ENCODE data around the gene BCORL1.
A peak's percentile ranks its signal among the peaks of the same experiment; 100 is the strongest.

Gene BCORL1

GRCh38 chrX:130053236-130053635 lies 70.8 kb downstream of the BCORL1 start:
- no peaks in the 10 kb centered on the region for H3K9me3 ChIP-seq (ENCODE audit: control insufficient read depth, low read length)
- H3K27ac ChIP-seq (ENCODE audit: insufficient read depth, low read depth, low read length, poor library complexity, severe bottlenecking), result no peak overlapping the region
- peaks cover 20% of the 10 kb centered on the region for H3K36me3 ChIP-seq (ENCODE audit: control insufficient read depth, insufficient read depth, low read length)
- no peak overlapping the region for H3K4me3 ChIP-seq (ENCODE audit: insufficient read depth, low read depth, low read length)
- no peaks in the 10 kb centered on the region for H3K4me1 ChIP-seq (ENCODE audit: control insufficient read depth, insufficient read depth, low read length)
- 90 to 94% methylated on average over 9 of the region's 10 CpGs for WGBS, 2 experiments
- H3K27me3 ChIP-seq (ENCODE audit: control insufficient read depth, insufficient read depth, low read length, poor library complexity, severe bottlenecking), result no peaks in the 10 kb centered on the region

GRCh38 chrX:130055103-130055502 lies 72.7 kb downstream of the BCORL1 start:
- 62 to 65% methylated on average over 11 of the region's 11 CpGs for WGBS, 2 experiments
- Histone ChIP-seq H3K4me3 (ENCODE audit: insufficient read depth, low read depth, low read length) (no peak overlapping the region), H3K27me3 (ENCODE audit: control insufficient read depth, insufficient read depth, low read length, poor library complexity, severe bottlenecking) (peaks cover 4% of the 10 kb centered on the region), H3K9me3 (ENCODE audit: control insufficient read depth, low read length) (no peaks in the 10 kb centered on the region), H3K4me1 (ENCODE audit: control insufficient read depth, insufficient read depth, low read length) (no peaks in the 10 kb centered on the region), H3K36me3 (ENCODE audit: control insufficient read depth, insufficient read depth, low read length) (peaks cover 14% of the 10 kb centered on the region), H3K27ac (ENCODE audit: insufficient read depth, low read depth, low read length, poor library complexity, severe bottlenecking) (no peak overlapping the region)

- Histone ChIP-seq H3K4me3 (ENCODE audit: insufficient read depth, low read depth, low read length) (no peak overlapping the region), H3K4me1 (ENCODE audit: control insufficient read depth, insufficient read depth, low read length) (no peaks in the 10 kb centered on the region), H3K27ac (ENCODE audit: insufficient read depth, low read depth, low read length, poor library complexity, severe bottlenecking) (no peak overlapping the region), H3K27me3 (ENCODE audit: control insufficient read depth, insufficient read depth, low read length, poor library complexity, severe bottlenecking) (peaks cover 7% of the 10 kb centered on the region), H3K9me3 (ENCODE audit: control insufficient read depth, low read length) (no peaks in the 10 kb centered on the region), H3K36me3 (ENCODE audit: control insufficient read depth, insufficient read depth, low read length) (peaks cover 14% of the 10 kb centered on the region)
- 54 to 58% methylated on average over 18 of the region's 18 CpGs for WGBS, 2 experiments
Measured at GRCh38 chrX:130055899-130056298, 73.5 kb downstream of the BCORL1 start.

GRCh38 chrX:130057209-130057608 lies 74.8 kb downstream of the BCORL1 start:
- Histone ChIP-seq H3K36me3 (ENCODE audit: control insufficient read depth, insufficient read depth, low read length) (peaks cover 12% of the 10 kb centered on the region), H3K9me3 (ENCODE audit: control insufficient read depth, low read length) (no peaks in the 10 kb centered on the region), H3K4me1 (ENCODE audit: control insufficient read depth, insufficient read depth, low read length) (no peaks in the 10 kb centered on the region), H3K27ac (ENCODE audit: insufficient read depth, low read depth, low read length, poor library complexity, severe bottlenecking) (no peak overlapping the region), H3K4me3 (ENCODE audit: insufficient read depth, low read depth, low read length) (no peak overlapping the region), H3K27me3 (ENCODE audit: control insufficient read depth, insufficient read depth, low read length, poor library complexity, severe bottlenecking) (peaks cover 14% of the 10 kb centered on the region)
- 66 to 81% methylated on average over 2 to 5 of the region's 9 CpGs for WGBS, 2 experiments

DNA sequence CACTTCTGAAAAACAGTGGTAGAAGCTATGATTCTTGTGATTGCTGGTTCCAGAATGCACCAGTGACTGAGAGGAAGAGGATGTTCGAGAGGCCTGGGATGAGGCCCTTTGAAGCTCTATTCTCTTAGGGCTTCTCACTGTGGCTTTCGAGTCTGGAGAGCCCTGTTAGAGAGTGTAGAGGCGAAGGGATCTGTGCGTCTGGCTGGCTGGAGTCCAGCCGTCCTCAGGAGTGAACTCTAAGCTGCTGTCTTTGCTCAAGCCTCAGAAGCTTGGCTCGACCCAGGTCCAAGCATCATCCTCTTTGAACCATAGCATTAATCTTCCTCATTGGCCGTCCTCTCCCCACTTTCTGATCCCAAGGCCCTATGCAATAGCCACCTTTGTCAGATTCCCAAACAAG lies 76.2 kb downstream of the BCORL1 start:
- WGBS, 2 experiments, result 92 to 96% methylated on average over 7 of the region's 7 CpGs
- Histone ChIP-seq H3K9me3 (ENCODE audit: control insufficient read depth, low read length) (no peaks in the 10 kb centered on the region), H3K4me1 (ENCODE audit: control insufficient read depth, insufficient read depth, low read length) (no peaks in the 10 kb centered on the region)

GRCh38 chrX:130060122-130061069 lies 78.0 kb downstream of the BCORL1 start:
- Histone ChIP-seq H3K4me1 (ENCODE audit: control insufficient read depth, insufficient read depth, low read length) (no peaks in the 10 kb centered on the region), H3K4me3 (ENCODE audit: insufficient read depth, low read depth, low read length) (peak overlapping the region; percentile 39), H3K9me3 (ENCODE audit: control insufficient read depth, low read length) (no peaks in the 10 kb centered on the region), H3K27ac (ENCODE audit: insufficient read depth, low read depth, low read length, poor library complexity, severe bottlenecking) (peak overlapping the region; percentile 50), H3K27me3 (ENCODE audit: control insufficient read depth, insufficient read depth, low read length, poor library complexity, severe bottlenecking) (peaks cover 14% of the 10 kb centered on the region), H3K36me3 (ENCODE audit: control insufficient read depth, insufficient read depth, low read length) (no peaks in the 10 kb centered on the region)
- WGBS, 2 experiments, result 2% methylated on average over 87 of the region's 87 CpGs

More for the DNA sequence above, 76.2 kb downstream of the BCORL1 start:
- no peak overlapping the region for H3K27ac ChIP-seq (ENCODE audit: insufficient read depth, low read depth, low read length, poor library complexity, severe bottlenecking)
- H3K27me3 ChIP-seq (ENCODE audit: control insufficient read depth, insufficient read depth, low read length, poor library complexity, severe bottlenecking), result peaks cover 14% of the 10 kb centered on the region
- no peak overlapping the region for H3K4me3 ChIP-seq (ENCODE audit: insufficient read depth, low read depth, low read length)
- H3K36me3 ChIP-seq (ENCODE audit: control insufficient read depth, insufficient read depth, low read length), result peaks cover 5% of the 10 kb centered on the region

GRCh38 chrX:130066975-130067615 lies 84.7 kb downstream of the BCORL1 start:
- no peaks in the 10 kb centered on the region for H3K36me3 ChIP-seq (ENCODE audit: control insufficient read depth, insufficient read depth, low read length)
- H3K27me3 ChIP-seq (ENCODE audit: control insufficient read depth, insufficient read depth, low read length, poor library complexity, severe bottlenecking), result no peaks in the 10 kb centered on the region
- 91 to 95% methylated on average over 15 of the region's 15 CpGs for WGBS, 2 experiments
- H3K27ac ChIP-seq (ENCODE audit: insufficient read depth, low read depth, low read length, poor library complexity, severe bottlenecking), result no peak overlapping the region
- H3K4me3 ChIP-seq (ENCODE audit: insufficient read depth, low read depth, low read length), result no peak overlapping the region
- no peaks in the 10 kb centered on the region for H3K4me1 ChIP-seq (ENCODE audit: control insufficient read depth, insufficient read depth, low read length)
- no peaks in the 10 kb centered on the region for H3K9me3 ChIP-seq (ENCODE audit: control insufficient read depth, low read length)

- WGBS, 2 experiments, result 89% methylated on average over 17 of the region's 18 CpGs
- Histone ChIP-seq H3K27ac (ENCODE audit: insufficient read depth, low read depth, low read length, poor library complexity, severe bottlenecking) (no peak overlapping the region), H3K4me1 (ENCODE audit: control insufficient read depth, insufficient read depth, low read length) (no peaks in the 10 kb centered on the region), H3K36me3 (ENCODE audit: control insufficient read depth, insufficient read depth, low read length) (no peaks in the 10 kb centered on the region), H3K4me3 (ENCODE audit: insufficient read depth, low read depth, low read length) (no peak overlapping the region), H3K9me3 (ENCODE audit: control insufficient read depth, low read length) (no peaks in the 10 kb centered on the region), H3K27me3 (ENCODE audit: control insufficient read depth, insufficient read depth, low read length, poor library complexity, severe bottlenecking) (no peaks in the 10 kb centered on the region)
Measured at GRCh38 chrX:130071611-130072344, 89.3 kb downstream of the BCORL1 start.

- Histone ChIP-seq H3K4me3 (ENCODE audit: insufficient read depth, low read depth, low read length) (no peak overlapping the region), H3K27me3 (ENCODE audit: control insufficient read depth, insufficient read depth, low read length, poor library complexity, severe bottlenecking) (no peaks in the 10 kb centered on the region), H3K36me3 (ENCODE audit: control insufficient read depth, insufficient read depth, low read length) (no peaks in the 10 kb centered on the region), H3K27ac (ENCODE audit: insufficient read depth, low read depth, low read length, poor library complexity, severe bottlenecking) (no peak overlapping the region), H3K9me3 (ENCODE audit: control insufficient read depth, low read length) (no peaks in the 10 kb centered on the region), H3K4me1 (ENCODE audit: control insufficient read depth, insufficient read depth, low read length) (no peaks in the 10 kb centered on the region)
- WGBS, 2 experiments, result 85 to 90% methylated on average over 10 of the region's 10 CpGs
Measured at GRCh38 chrX:130072345-130072740, 89.9 kb downstream of the BCORL1 start.

- H3K27ac ChIP-seq (ENCODE audit: insufficient read depth, low read depth, low read length, poor library complexity, severe bottlenecking), result no peak overlapping the region
- no peaks in the 10 kb centered on the region for H3K4me1 ChIP-seq (ENCODE audit: control insufficient read depth, insufficient read depth, low read length)
- H3K4me3 ChIP-seq (ENCODE audit: insufficient read depth, low read depth, low read length), result no peak overlapping the region
- H3K36me3 ChIP-seq (ENCODE audit: control insufficient read depth, insufficient read depth, low read length), result no peaks in the 10 kb centered on the region
- H3K9me3 ChIP-seq (ENCODE audit: control insufficient read depth, low read length), result no peaks in the 10 kb centered on the region
- WGBS, 2 experiments, result 83 to 86% methylated on average over 4 of the region's 4 CpGs
- no peaks in the 10 kb centered on the region for H3K27me3 ChIP-seq (ENCODE audit: control insufficient read depth, insufficient read depth, low read length, poor library complexity, severe bottlenecking)
Measured at GRCh38 chrX:130075777-130076176, 93.3 kb downstream of the BCORL1 start.
